ENCODE measurements around the gene PLEKHG5. TPM values are rescaled to one million over a fixed set of nuclear protein-coding genes. Genes with fewer than 3 reads are reported as not detected.
"Not testable (repeated sequence)": the region's sequence is repeated elsewhere in the genome, so short reads cannot be mapped to it uniquely, and the experiment has no call there.

Gene PLEKHG5
- total RNA-seq, 2 experiments from 2014 or later, result 1.7 to 1.8 TPM

DNA sequence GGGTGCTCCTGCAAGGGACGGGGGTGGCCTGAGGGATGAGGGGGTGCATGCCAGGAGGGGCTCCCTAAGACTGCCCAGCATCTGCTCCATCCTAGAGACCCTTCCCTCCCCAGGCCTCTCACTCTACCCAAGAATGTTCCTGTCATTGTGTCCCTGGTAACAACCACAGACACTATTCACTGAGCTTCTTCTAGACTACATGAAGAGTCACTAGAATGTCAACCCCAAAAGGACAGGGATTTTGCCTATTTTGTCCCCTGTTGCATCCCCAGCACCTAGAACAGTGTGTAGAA, 28.4 kb downstream of the PLEKHG5 start:
- CTCF ChIA-PET, result interaction anchor here (0.8 to 2.8 kb wide), 7 partner anchors 8 to 216 kb away, joined by 3 to 18 read pairs (median 4); no protein-coding TSS in a partner anchor
- intact Hi-C loops (cut with micrococcal nuclease), result no loop called here
- peaks cover 27% of the 10 kb centered on the region for H3K36me3 Mint-ChIP-seq (ENCODE audit: low read depth)
- peaks cover 53% of the 10 kb centered on the region for H3K4me1 Mint-ChIP-seq (ENCODE audit: low read depth)
- no peaks in the 10 kb centered on the region for H3K9me3 Mint-ChIP-seq
- no peak overlapping the region for H3K4me3 Mint-ChIP-seq
- no peak for DNase-seq
- H3K27me3 Mint-ChIP-seq (ENCODE audit: low read depth), result no peaks in the 10 kb centered on the region
- peak overlapping the region; percentile 79 for H3K27ac Mint-ChIP-seq

DNA sequence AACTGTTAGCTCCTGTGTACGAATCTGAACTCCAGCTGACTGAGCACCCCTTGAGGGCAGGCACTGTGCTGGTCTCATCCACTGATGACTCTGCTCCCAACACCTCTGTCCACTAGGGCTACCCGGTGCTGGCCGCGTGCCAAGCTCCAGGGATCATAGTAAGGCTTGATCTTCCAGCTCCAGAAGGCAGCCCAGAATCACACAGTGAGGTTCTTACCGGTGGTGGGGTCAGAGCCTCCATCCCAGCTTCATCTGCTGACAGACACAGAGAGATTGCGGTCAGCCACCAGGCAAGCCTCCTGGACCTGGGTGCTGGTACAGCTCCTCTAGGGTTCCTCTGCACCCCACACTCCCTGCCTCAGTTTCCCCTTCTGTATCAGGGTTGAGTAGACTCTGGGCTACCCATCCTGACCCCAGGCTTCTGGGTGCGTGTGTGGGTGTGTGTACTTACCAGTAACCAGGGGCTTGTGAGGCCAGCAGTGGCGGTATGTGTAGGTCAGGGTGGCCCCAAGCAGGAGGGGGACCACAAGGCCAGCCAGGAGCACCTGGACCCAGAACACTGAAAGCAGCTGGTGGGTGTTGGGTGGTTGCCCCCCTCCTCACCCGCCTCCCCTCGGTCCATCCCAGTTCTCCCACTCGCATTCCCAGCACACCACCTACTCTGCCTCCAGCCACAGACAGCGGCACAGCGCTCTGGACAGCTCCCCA, 28.9 kb downstream of the PLEKHG5 start:
- Mint-ChIP-seq H3K27ac (peak overlapping the region; percentile 79), H3K4me3 (no peak overlapping the region), H3K36me3 (ENCODE audit: low read depth) (peaks cover 27% of the 10 kb centered on the region), H3K27me3 (ENCODE audit: low read depth) (no peaks in the 10 kb centered on the region), H3K4me1 (ENCODE audit: low read depth) (peaks cover 53% of the 10 kb centered on the region), H3K9me3 (no peaks in the 10 kb centered on the region)
- CTCF ChIA-PET, result interaction anchor here (0.9 to 2.8 kb wide), 5 partner anchors 14 to 216 kb away, joined by 3 to 18 read pairs (median 4); no protein-coding TSS in a partner anchor
- DNase-seq, result no peak
- intact Hi-C loops (cut with micrococcal nuclease), result no loop called here

DNA sequence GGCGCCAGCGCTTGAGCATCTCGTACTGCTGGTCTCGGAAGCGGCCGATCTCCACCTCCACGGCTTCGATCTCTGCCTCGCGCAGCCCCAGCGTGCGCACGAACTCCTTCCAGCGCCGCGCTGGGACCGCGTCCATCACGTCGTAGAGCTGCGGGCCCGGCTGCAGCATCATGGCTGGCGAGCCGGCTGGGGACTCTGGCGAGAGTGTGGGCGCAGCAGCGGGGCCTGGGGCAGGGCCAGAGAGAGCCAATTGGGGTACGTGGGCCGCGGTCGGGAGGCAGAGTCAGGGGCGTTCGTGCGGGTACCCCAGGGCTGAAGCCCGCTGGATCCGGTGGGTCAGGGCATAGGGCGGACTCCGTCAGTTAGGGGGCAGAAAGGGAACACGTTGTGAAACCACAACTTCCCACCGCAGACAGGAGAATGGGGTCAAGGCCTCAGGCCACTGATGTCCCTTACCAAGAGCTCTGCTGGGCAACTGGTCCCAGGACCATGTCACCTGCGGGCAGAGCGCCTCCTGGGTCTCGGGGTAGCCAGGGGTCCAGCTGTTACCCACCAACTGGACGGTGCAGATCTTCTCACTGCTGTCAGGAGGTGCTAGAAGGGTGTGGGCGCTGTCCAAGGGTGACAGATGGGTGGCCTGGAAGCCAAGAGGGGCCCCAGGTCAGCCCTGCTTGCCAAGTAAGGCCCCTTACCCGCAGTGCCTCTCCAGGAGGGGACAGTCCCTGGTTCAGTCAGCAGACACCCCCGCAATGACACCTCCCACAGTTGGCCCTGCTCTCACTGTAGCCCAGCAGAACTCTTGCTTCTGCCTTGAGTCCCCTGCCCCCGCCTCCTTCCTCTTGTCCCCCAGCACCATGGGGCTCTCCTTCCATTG, 29.7 kb downstream of the PLEKHG5 start:
- intact Hi-C loops (cut with micrococcal nuclease), result loop anchor here (2.0 kb wide), 3 partner anchors 39 to 435 kb away; partner anchors contain the start of gene CAMTA1
- peaks cover 1% of the 10 kb centered on the region for H3K27me3 Mint-ChIP-seq (ENCODE audit: low read depth)
- H3K4me1 Mint-ChIP-seq (ENCODE audit: low read depth), result peaks cover 53% of the 10 kb centered on the region
- H3K27ac Mint-ChIP-seq, result peak overlapping the region; percentile 79
- CTCF ChIA-PET, result interaction anchor here (0.9 to 1.5 kb wide), 2 partner anchors 14 kb away, joined by 3 read pairs; no protein-coding TSS in a partner anchor
- DNase-seq, result peak; percentile 37
- no peaks in the 10 kb centered on the region for H3K9me3 Mint-ChIP-seq
- H3K36me3 Mint-ChIP-seq (ENCODE audit: low read depth), result peaks cover 27% of the 10 kb centered on the region
- H3K4me3 Mint-ChIP-seq, result no peak overlapping the region

DNA sequence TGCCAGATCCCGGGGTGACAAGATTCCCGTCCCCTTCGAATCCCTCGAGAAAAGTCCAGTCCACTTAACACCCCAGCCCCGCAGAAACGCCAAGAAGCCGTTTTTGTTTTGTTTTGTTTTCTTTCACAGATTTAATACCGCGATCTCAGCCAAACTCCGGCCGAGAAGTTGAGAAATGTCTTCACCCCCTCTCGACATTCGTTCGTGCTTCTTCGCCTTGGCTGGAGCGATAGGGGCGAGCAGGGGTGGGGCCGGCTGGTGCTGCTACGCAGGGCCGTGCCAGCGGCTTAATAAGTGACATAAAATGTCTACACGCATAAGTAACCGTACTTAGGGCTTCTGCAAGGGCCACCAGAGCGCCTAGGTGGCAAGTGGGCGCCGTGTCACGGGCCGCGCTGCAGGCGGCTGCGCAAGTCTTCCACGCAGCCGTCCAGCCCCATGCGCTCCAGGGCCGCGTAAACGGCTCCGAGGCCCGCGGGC, 30.4 kb downstream of the PLEKHG5 start:
- peak overlapping the region; percentile 94 for H3K27ac Mint-ChIP-seq
- intact Hi-C loops (cut with micrococcal nuclease), result loop anchor here (2.0 kb wide), 3 partner anchors 38 to 434 kb away; partner anchors contain the start of gene CAMTA1
- no peak for DNase-seq
- H3K4me3 Mint-ChIP-seq, result peak overlapping the region; percentile 79
- peaks cover 7% of the 10 kb centered on the region for H3K27me3 Mint-ChIP-seq (ENCODE audit: low read depth)
- CTCF ChIA-PET, result interaction anchor here (1.0 kb wide), 1 partner anchor 47 kb away, joined by 3 read pairs; no protein-coding TSS in a partner anchor
- no peaks in the 10 kb centered on the region for H3K9me3 Mint-ChIP-seq
- peaks cover 27% of the 10 kb centered on the region for H3K36me3 Mint-ChIP-seq (ENCODE audit: low read depth)
- H3K4me1 Mint-ChIP-seq (ENCODE audit: low read depth), result peaks cover 51% of the 10 kb centered on the region

DNA sequence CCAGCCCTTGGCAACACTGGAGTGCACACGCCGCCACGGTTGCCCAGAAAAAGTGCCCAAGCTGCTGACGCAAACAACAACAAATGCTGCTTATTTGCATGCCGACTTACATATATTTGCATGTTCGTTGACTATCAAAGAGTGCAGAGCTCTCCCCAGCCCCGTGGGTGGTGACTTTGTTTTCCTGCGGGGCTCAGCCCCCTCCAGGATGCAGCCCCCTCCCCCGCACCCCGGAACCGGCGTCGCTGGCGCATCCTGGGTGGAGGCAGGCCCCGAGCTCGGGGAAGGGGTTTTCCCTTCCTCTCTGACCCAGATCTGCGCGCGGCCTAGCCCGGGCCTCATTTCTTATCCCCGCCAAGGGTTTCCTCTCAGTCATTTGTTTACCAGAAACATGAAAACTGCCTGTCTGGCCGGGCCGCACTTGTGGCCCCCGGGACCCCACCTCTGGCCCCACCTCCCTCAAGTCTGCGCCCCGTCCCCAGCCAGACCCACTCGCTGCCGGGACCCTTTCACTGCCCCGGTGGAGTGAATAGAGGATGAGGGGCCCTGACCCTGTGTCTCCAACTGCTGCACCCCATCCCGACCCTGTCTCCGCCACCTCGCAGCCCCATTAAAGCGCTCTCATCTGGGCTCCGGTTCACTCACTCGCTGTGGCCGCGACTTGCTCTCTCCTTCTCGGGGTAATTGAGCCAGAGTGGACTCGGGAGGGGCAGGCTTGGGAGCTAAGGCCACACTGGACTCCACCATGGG, 31.0 kb downstream of the PLEKHG5 start:
- intact Hi-C loops (cut with micrococcal nuclease), result loop anchor here (1.0 to 2.0 kb wide), 5 partner anchors 30 to 434 kb away; partner anchors contain the start of gene CAMTA1
- no peaks in the 10 kb centered on the region for H3K9me3 Mint-ChIP-seq
- DNase-seq, result peak; percentile 95
- peaks cover 27% of the 10 kb centered on the region for H3K36me3 Mint-ChIP-seq (ENCODE audit: low read depth)
- CTCF ChIA-PET, result interaction anchor here (0.7 to 2.5 kb wide), 5 partner anchors 22 to 256 kb away, joined by 3 to 10 read pairs (median 3); no protein-coding TSS in a partner anchor
- peaks cover 52% of the 10 kb centered on the region for H3K4me1 Mint-ChIP-seq (ENCODE audit: low read depth)
- H3K27me3 Mint-ChIP-seq (ENCODE audit: low read depth), result peaks cover 9% of the 10 kb centered on the region
- peak overlapping the region; percentile 94 for H3K27ac Mint-ChIP-seq
- peak overlapping the region; percentile 79 for H3K4me3 Mint-ChIP-seq

DNA sequence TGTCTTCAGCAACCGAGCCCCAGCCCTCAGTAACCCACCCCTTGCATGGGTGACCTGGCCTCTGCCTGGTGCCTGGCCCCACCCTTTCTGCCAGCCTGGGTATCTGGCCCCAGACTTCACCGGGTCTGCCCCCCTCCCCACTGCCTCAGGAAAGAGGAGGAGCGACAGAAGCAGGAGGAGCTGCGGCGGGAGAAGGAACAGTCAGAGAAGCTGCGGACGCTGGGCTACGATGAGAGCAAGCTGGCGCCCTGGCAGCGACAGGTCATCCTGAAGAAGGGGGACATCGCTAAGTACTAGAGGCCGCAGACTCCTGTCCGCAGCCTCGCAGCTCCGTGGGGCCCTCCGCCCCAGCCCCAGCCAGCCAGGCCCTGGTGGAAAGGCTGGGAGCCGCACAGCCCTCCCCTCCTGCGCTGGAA, 31.6 kb downstream of the PLEKHG5 start:
- H3K4me1 Mint-ChIP-seq (ENCODE audit: low read depth), result peaks cover 53% of the 10 kb centered on the region
- peak; percentile 82 for DNase-seq
- H3K4me3 Mint-ChIP-seq, result peak overlapping the region; percentile 79
- peaks cover 10% of the 10 kb centered on the region for H3K27me3 Mint-ChIP-seq (ENCODE audit: low read depth)
- peak overlapping the region; percentile 94 for H3K27ac Mint-ChIP-seq
- H3K36me3 Mint-ChIP-seq (ENCODE audit: low read depth), result peaks cover 27% of the 10 kb centered on the region
- intact Hi-C loops (cut with micrococcal nuclease), result loop anchor here (1.0 to 2.0 kb wide), 5 partner anchors 30 to 433 kb away; partner anchors contain the start of gene CAMTA1
- CTCF ChIA-PET, result interaction anchor here (0.7 to 2.5 kb wide), 6 partner anchors 12 to 255 kb away, joined by 3 to 10 read pairs (median 4); no protein-coding TSS in a partner anchor
- H3K9me3 Mint-ChIP-seq, result no peaks in the 10 kb centered on the region

DNA sequence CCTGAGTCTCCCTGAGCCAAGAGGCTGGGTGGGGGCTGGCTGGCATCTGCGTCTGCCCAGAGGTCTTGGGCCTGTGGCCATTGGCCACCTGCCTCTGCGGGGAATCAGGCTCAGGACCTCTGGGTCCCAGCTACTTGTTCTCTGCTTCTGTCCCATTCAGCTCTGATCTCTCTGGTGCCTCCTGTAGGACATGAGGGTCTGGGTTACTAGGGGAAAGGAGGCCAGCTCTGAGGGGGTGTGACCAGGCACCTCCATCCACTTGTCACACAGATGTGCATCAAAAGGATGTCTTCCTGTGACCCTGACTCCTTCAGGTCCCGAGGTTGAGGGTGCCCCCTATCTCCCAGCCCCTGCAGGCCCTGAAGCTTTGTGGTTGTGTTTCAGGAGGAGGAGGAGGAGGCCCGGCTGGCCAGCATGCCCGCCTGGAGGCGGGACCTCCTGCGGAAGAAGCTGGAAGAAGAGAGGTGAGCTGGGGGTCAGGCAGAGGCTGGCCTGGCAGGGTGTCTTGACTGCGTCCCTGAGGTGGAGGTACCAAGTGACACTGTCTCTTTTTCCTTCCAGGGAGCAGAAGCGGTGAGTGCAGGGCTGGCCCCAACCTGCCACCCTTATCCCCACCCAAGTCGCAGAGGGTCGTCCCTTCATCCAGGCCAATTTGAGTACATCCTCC, 34.5 kb downstream of the PLEKHG5 start:
- DNase-seq, result no peak
- no peaks in the 10 kb centered on the region for H3K9me3 Mint-ChIP-seq
- intact Hi-C loops (cut with micrococcal nuclease), result no loop called here

DNA sequence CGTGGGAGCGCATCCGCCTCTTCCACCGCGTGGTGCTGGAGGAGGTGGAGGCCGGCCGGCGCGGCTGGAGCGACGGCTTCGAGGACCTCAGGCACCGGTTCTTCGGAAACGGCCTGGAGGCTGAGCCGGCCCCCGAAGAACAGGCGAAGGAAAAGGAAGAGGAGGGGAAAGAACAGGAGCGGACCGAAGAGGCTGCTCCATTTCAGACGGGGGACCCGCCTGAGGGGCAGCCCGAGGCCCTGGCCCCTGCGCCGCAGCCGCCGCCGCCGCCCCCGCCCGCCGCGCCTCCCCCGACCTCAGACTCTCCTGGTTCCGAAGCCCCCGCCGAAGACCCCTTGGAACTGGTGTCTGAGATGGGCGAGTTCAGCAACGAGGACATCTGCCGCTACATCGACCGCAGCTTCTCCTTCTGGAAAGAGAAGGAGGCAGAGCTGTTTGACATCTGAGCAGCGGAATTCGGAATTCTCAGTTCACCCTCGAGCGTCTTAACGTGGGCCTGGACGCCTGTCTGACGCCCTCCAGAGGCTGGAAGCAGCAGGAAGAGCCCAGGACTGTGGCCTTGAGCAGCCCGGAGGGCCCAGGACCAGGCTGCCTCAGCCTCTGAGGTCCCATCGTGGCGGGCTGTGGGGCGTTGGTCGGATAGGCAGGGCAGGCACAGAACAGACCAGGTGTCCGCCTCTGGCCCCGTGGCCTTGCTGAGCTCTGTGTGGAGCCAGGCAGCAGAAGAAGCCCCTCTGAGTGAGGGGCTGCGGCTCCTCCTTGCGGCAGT, 35.5 kb downstream of the PLEKHG5 start:
- H3K9me3 Mint-ChIP-seq; H3K36me3 Mint-ChIP-seq (ENCODE audit: low read depth); H3K4me3 Mint-ChIP-seq; H3K27ac Mint-ChIP-seq; DNase-seq; intact Hi-C loops (cut with micrococcal nuclease): not testable (repeated sequence)
- CTCF ChIA-PET, result interaction anchor here (1.1 kb wide), 1 partner anchor 12 kb away, joined by 4 read pairs; no protein-coding TSS in a partner anchor
- H3K27me3 Mint-ChIP-seq (ENCODE audit: low read depth), result peaks cover 36% of the 10 kb centered on the region
- H3K4me1 Mint-ChIP-seq (ENCODE audit: low read depth), result peaks cover 27% of the 10 kb centered on the region

More for the DNA sequence above, 34.5 kb downstream of the PLEKHG5 start:
- Mint-ChIP-seq H3K4me1 (ENCODE audit: low read depth) (peaks cover 35% of the 10 kb centered on the region), H3K4me3 (no peak overlapping the region), H3K27me3 (ENCODE audit: low read depth) (peaks cover 31% of the 10 kb centered on the region), H3K27ac (no peak overlapping the region), H3K36me3 (ENCODE audit: low read depth) (peaks cover 6% of the 10 kb centered on the region)
- CTCF ChIA-PET, result interaction anchor here (1.1 kb wide), 1 partner anchor 16 kb away, joined by 3 read pairs; no protein-coding TSS in a partner anchor

DNA sequence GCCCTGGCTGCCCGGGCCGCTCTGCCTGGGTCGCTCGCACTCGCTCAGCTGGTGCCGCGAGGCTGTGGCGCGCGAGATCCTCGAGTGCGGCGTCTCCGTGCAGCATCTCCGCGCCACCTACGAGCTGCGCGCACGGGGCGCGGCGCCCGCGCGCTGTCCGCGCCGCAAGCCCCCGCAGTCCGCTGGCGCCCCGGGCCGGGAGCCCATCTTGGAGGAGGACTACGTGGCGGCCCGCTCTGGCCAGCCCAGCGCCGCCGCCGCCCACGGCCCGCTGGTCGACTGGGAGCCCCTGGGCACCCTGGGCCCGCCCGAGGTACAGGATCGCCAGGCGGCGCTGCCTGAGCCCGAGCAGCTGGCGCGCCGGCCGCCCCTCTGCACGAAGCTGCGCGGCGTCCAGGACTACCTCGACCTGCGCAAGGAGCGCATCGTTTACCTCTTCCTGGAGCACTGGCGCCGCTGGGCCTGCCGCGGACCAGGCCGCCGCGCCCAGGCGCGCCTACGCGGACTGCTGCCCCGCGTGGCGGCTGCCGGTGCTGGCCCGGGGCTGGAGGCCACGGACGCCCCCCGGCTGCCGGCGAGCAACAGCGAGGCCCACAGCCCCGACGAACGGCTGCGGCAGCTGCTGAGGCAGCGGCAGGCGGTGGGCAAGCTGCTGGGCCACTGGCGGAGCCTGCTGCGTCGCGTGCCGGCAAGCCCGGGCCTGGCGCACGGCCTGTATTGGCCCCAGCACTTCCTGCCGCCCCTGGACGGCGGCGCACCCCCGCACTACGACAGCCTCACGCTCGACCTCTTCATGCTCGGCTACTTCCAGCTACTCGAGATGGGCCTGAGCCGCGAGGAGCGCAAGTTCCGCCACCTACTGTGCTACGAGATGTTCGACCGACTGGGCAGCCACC, 36.4 kb downstream of the PLEKHG5 start:
- H3K4me3 Mint-ChIP-seq, result no peak overlapping the region

More for the DNA sequence above, 36.4 kb downstream of the PLEKHG5 start:
- H3K36me3 Mint-ChIP-seq (ENCODE audit: low read depth), result no peaks in the 10 kb centered on the region
- peaks cover 43% of the 10 kb centered on the region for H3K27me3 Mint-ChIP-seq (ENCODE audit: low read depth)
- no peak for DNase-seq
- CTCF ChIA-PET, result interaction anchor here (0.9 to 1.6 kb wide), 7 partner anchors 9 to 58 kb away, joined by 3 to 6 read pairs (median 4); no protein-coding TSS in a partner anchor
- intact Hi-C loops (cut with micrococcal nuclease), result no loop called here
- peaks cover 19% of the 10 kb centered on the region for H3K4me1 Mint-ChIP-seq (ENCODE audit: low read depth)
- no peak overlapping the region for H3K27ac Mint-ChIP-seq
- H3K9me3 Mint-ChIP-seq, result no peaks in the 10 kb centered on the region

Data from activated naive CD4-positive, alpha-beta T cell treated with anti-CD3 and anti-CD28 coated beads for 36 hours (primary cell).